Dedifferentiated amniotic fluid mesenchymal stem cell (primary cell): Measurements from ENCODE around the gene PTP4A2.
"Not testable (repeated sequence)": the region's sequence is repeated elsewhere in the genome, so short reads cannot be mapped to it uniquely, and the experiment has no call there.

Experiments
- DNase-seq: peaks from one replicate; pipeline ENCODE4 v3.0.0-alpha.2; 2016; ENCODE audit errors: extremely low spot score

PTP4A2 gene

GRCh38 chr1:31924839-31925238 is 13.3 kb downstream of the PTP4A2 start:
- no peak for DNase-seq

GRCh38 chr1:31923901-31924535 is 14.2 kb downstream of the PTP4A2 start:
- no peak for DNase-seq

GRCh38 chr1:31920956-31921355 is 17.2 kb downstream of the PTP4A2 start:
- DNase-seq: no peak

- DNase-seq: no peak
These were observed 18.6 kb downstream of the PTP4A2 start for GRCh38 chr1:31919591-31919990.

GRCh38 chr1:31915438-31915837 is 22.7 kb downstream of the PTP4A2 start:
- no peak for DNase-seq

GRCh38 chr1:31913968-31914367 is 24.2 kb downstream of the PTP4A2 start:
- DNase-seq: no peak

- no peak for DNase-seq
These were observed 25.3 kb downstream of the PTP4A2 start for GRCh38 chr1:31912839-31913239.

GRCh38 chr1:31911994-31912780 is 26.0 kb downstream of the PTP4A2 start:
- DNase-seq: no peak

- DNase-seq: no peak
These were observed 27.2 kb downstream of the PTP4A2 start for GRCh38 chr1:31910933-31911332.

- no peak for DNase-seq
These were observed 28.5 kb downstream of the PTP4A2 start for GRCh38 chr1:31909691-31910090.

- DNase-seq: no peak
These were observed 31.6 kb downstream of the PTP4A2 start for GRCh38 chr1:31906557-31906956.

GRCh38 chr1:31905681-31906080 is 32.5 kb downstream of the PTP4A2 start:
- DNase-seq: no peak

- DNase-seq: no peak
These were observed 33.1 kb downstream of the PTP4A2 start for GRCh38 chr1:31905093-31905509.

- DNase-seq: no peak
These were observed 33.7 kb downstream of the PTP4A2 start for GRCh38 chr1:31904339-31905092.

GRCh38 chr1:31902510-31902860 is 35.7 kb downstream of the PTP4A2 start:
- no peak for DNase-seq

- no peak for DNase-seq
These were observed 36.2 kb downstream of the PTP4A2 start for GRCh38 chr1:31901838-31902509.

- no peak for DNase-seq
These were observed 37.4 kb downstream of the PTP4A2 start for GRCh38 chr1:31900790-31901189.

- DNase-seq: no peak
These were observed 40.6 kb downstream of the PTP4A2 start for GRCh38 chr1:31897526-31898100.

- not testable (repeated sequence) for DNase-seq
These were observed 42.5 kb downstream of the PTP4A2 start for GRCh38 chr1:31895474-31896198.

- no peak for DNase-seq
These were observed 46.9 kb downstream of the PTP4A2 start for GRCh38 chr1:31891280-31891679.

GRCh38 chr1:31888291-31888690 is 49.9 kb downstream of the PTP4A2 start:
- no peak for DNase-seq
